GM12878 (cell line): ENCODE measurements around the gene SOX5. TPM values are rescaled to one million over a fixed set of nuclear protein-coding genes. Genes with fewer than 3 reads are reported as not detected.

Experiments
- ATAC-seq: fragments of 200-7000 bp; cut with Tn5 transposase; 3 replicates; pipeline ENCODE4 v1.9.1; 2020; ENCODE audit warnings: mild to moderate bottlenecking, moderate library complexity
- Bru-seq: library from RNA; stranded (reverse); fragments of 400-500 nt; gene quantifications from one replicate; lab custom pipeline; 2021; lab: Mats Ljungman, UMichigan
- BruChase-seq, 2 experiments: library from RNA; stranded (reverse); fragments of 400-500 nt; gene quantifications; one replicate each; lab custom pipeline; 2021; lab: Mats Ljungman, UMichigan
- BruUV-seq: library from RNA; stranded (reverse); fragments of 400-500 nt; replicated peaks from 2 replicates; lab custom pipeline; 2021; lab: Mats Ljungman, UMichigan
- CTCF ChIA-PET: fragments of 300-600 bp; sonication (Branson Sonifier 250); formaldehyde crosslinking; extraction: SDS; loops from one replicate; lab custom pipeline; 2021; ENCODE audit warnings: inconsistent platforms; lab: Yijun Ruan, JAX
- POLR2A ChIA-PET: fragments of 350-600 bp; formaldehyde crosslinking; extraction: SDS; loops from one replicate; lab custom pipeline; 2021; ENCODE audit warnings: inconsistent platforms; lab: Charles Lee
- RAD21 ChIA-PET: fragments of 300-600 bp; sonication (Branson Sonifier 250); formaldehyde crosslinking; loops from one replicate; lab custom pipeline; 2023; ENCODE audit warnings: antibody characterized with exemption; ENCODE audit not compliant: unreplicated experiment; lab: Charles Lee
- SMC1A ChIA-PET: fragments of 300-600 bp; sonication (Branson Sonifier 250); formaldehyde crosslinking; loops from one replicate; lab custom pipeline; 2023; ENCODE audit not compliant: unreplicated experiment, uncharacterized antibody; lab: Charles Lee
- DNase-seq: peaks from one replicate; pipeline ENCODE4 v3.0.0-alpha.2; 2011; ENCODE audit warnings: low read depth, low spot score
- FAIRE-seq: peaks from 3 replicates; lab custom pipeline; 2011; peaks lifted over from hg19 to GRCh38; lab: Jason Lieb, UNC
- H2AFZ ChIP-seq: 2 replicates; pipeline ENCODE4 v1.6.0; 2011; ENCODE audit warnings: low read depth, low read length, control low read depth; ENCODE audit not compliant: control insufficient read depth
- H3K27ac ChIP-seq: 2 replicates; pipeline ENCODE4 v1.5.1; 2011; ENCODE audit warnings: control low read depth; ENCODE audit not compliant: control insufficient read depth, insufficient read depth
- H3K27me3 ChIP-seq, 2 experiments: replicated peaks in 1 of 2; 2 replicates each; pipeline versions ENCODE4 v1.6.0 to v1.6.1; 2011; ENCODE audit warnings: low read length in 1 of 2; ENCODE audit not compliant: control insufficient read depth in 2 of 2, insufficient read depth in 2 of 2
- H3K36me3 ChIP-seq, 2 experiments: 2 replicates each; pipeline ENCODE4 v1.5.1; 2011; ENCODE audit warnings: low read length in 1 of 2; ENCODE audit not compliant: control insufficient read depth in 2 of 2, insufficient read depth in 2 of 2
- H3K4me1 ChIP-seq: 2 replicates; pipeline ENCODE4 v1.6.1; 2011; ENCODE audit warnings: mild to moderate bottlenecking, low read length, moderate library complexity, mixed read lengths; ENCODE audit not compliant: control insufficient read depth, insufficient read depth
- H3K4me2 ChIP-seq: 2 replicates; pipeline ENCODE4 v1.6.0; 2011; ENCODE audit warnings: control low read depth; ENCODE audit not compliant: control insufficient read depth, insufficient read depth
- H3K4me3 ChIP-seq: fragments of 200-600 bp; sonication (generic); 2 replicates; pipeline ENCODE4 v1.5.1; 2016
- H3K79me2 ChIP-seq: 2 replicates; pipeline ENCODE4 v1.6.0; 2011; ENCODE audit warnings: low read length; ENCODE audit not compliant: control insufficient read depth, insufficient read depth
- H3K9ac ChIP-seq: 2 replicates; pipeline ENCODE4 v1.8.0; 2011; ENCODE audit warnings: low read length, control low read depth, mixed read lengths; ENCODE audit not compliant: control insufficient read depth, insufficient read depth
- H3K9me3 ChIP-seq: replicated peaks from 3 replicates; pipeline ENCODE4 v1.5.1; 2011; ENCODE audit warnings: mild to moderate bottlenecking, low read length; ENCODE audit not compliant: control insufficient read depth, insufficient read depth
- H4K20me1 ChIP-seq: 2 replicates; pipeline ENCODE4 v1.6.0; 2011; ENCODE audit not compliant: control insufficient read depth, insufficient read depth
- EZH2 ChIP-seq: IDR thresholded peaks from 2 replicates; pipeline ENCODE4 v1.6.1; 2012; ENCODE audit warnings: low read depth, mild to moderate bottlenecking, control low read depth, inconsistent platforms, low read length, borderline replicate concordance; ENCODE audit not compliant: control insufficient read depth
- JUNB ChIP-seq: IDR thresholded peaks from 2 replicates; pipeline ENCODE4 v1.6.1; 2016; ENCODE audit warnings: antibody characterized with exemption, mild to moderate bottlenecking
- NBN ChIP-seq: fragments of 450-650 bp; IDR thresholded peaks from 2 replicates; pipeline ENCODE4 v1.6.1; 2016
- WGBS: methylation state at CpG from one replicate; pipeline ENCODE4 v1.1.6; 2016; ENCODE audit warnings: low lambda C conversion rate; ENCODE audit not compliant: insufficient replicate concordance, insufficient coverage; ENCODE audit errors: missing lambda C conversion rate; 5-methylcytosine and 5-hydroxymethylcytosine counted together
- in situ Hi-C: fragments of 300-500 bp; cut with MboI; formaldehyde crosslinking; loops from 9 replicates; pipeline ENCODE4 v1.14.3; 2018; ENCODE audit warnings: mixed read lengths
- intact Hi-C: fragments of 100-400 bp; cut with micrococcal nuclease; formaldehyde crosslinking; loops from one replicate; pipeline ENCODE4 v1.14.2; 2022; ENCODE audit not compliant: unreplicated experiment
- long read RNA-seq, 2 experiments: library from polyadenylated mRNA; unstranded; transcript quantifications; one replicate each; pipeline ENCODE4 v2.0.0, GENCODE V29; 2019 to 2020
- polyA minus RNA-seq, 3 experiments: library from RNA; depleted of rRNA, polyadenylated mRNA; stranded (reverse); fragments of >200 nt; gene quantifications; 2 replicates each; pipeline ENCODE4 v1.2.3, GENCODE V29; 2011
- polyA plus RNA-seq, 11 experiments: library from polyadenylated mRNA; depleted of rRNA in 4 of 11; unstranded in 6 of 11; stranded (reverse) in 5 of 11; fragments of >200 nt; fragmentation: Nextera tagmentation in 4 of 11; fragmentation: Illumina TruSeq in 1 of 11; extraction: Ambion mirVana in 4 of 11; extraction: Trizol in 1 of 11; gene quantifications; 1 replicate in 1 of 11; 2 replicates in 10 of 11; pipeline versions ENCODE4 v1.2.1 to v1.2.3, GENCODE V29; 2011 to 2016; ENCODE audit warnings: inconsistent platforms in 2 of 11, missing spikeins in 2 of 11, low read depth in 1 of 11
- total RNA-seq, 4 experiments: library from RNA; depleted of rRNA in 3 of 4; stranded (reverse); fragments of >200 nt in 3 of 4; fragmentation: Illumina TruSeq in 1 of 4; extraction: Trizol in 1 of 4; gene quantifications; 2 replicates each; pipeline versions ENCODE4 v1.2.1 to v1.2.3, GENCODE V29; 2013 to 2021
- TF ChIP-seq, protein P1 (sequence below): fragments of 450-650 bp; IDR thresholded peaks from 2 replicates; pipeline ENCODE4 v1.6.1; 2017; ENCODE audit warnings: mild to moderate bottlenecking, low read depth, inconsistent platforms; ENCODE audit not compliant: poor library complexity, severe bottlenecking

Gene SOX5
- 0.21 and 1.1 TPM in 2 replicates for total RNA-seq (2013; cell fraction: nucleolus; rRNA removed)
- 0.27 and 1.0 TPM in 2 replicates for total RNA-seq (2014; rRNA removed)
- total RNA-seq (2014; rRNA removed; fragmentation: Illumina TruSeq; extraction: Trizol): 0.14 and 0.76 TPM in 2 replicates
- total RNA-seq (2021): 0.21 and 0.82 TPM in 2 replicates
- polyA plus RNA-seq (2011; ENCODE audit: low read depth): not detected
- polyA plus RNA-seq (2011; rRNA removed): 0.55 and 0.99 TPM in 2 replicates
- 0.62 and 1.0 TPM in 2 replicates for polyA plus RNA-seq (2011; cell fraction: cytosol; rRNA removed)
- polyA plus RNA-seq (2011; cell fraction: nucleus; rRNA removed): 0.98 and 0.99 TPM in 2 replicates
- polyA plus RNA-seq (2012): 0.17 TPM in 1 of 2 replicates, not detected in the other
- 0.10 and 0.18 TPM in 2 replicates for polyA plus RNA-seq (2014; fragmentation: Illumina TruSeq; extraction: Trizol)
- under 1 TPM; 0.08 to 0.22 TPM for polyA plus RNA-seq (2014; fragmentation: Nextera tagmentation; extraction: Ambion mirVana)
- 0.14 and 0.19 TPM in 2 replicates for polyA plus RNA-seq (2014; rRNA removed)
- under 1 TPM; 0.08 to 0.27 TPM for polyA plus RNA-seq (2016; fragmentation: Nextera tagmentation; extraction: Ambion mirVana)
- 4.4 and 4.8 TPM in 2 replicates for polyA minus RNA-seq (2011; rRNA and poly(A)+ RNA removed)
- 1.2 TPM in 1 of 2 replicates, not detected in the other for polyA minus RNA-seq (2011; cell fraction: cytosol; rRNA and poly(A)+ RNA removed)
- 4.0 and 5.6 TPM in 2 replicates for polyA minus RNA-seq (2011; cell fraction: nucleus; rRNA and poly(A)+ RNA removed)
- Bru-seq, nascent RNA: percentile 46 among the genes with signal in this experiment
- BruChase-seq, experiment 1, labeled RNA remaining after a 6-hour chase: percentile 39 among the genes with signal in this experiment
- percentile 48 among the genes with signal in this experiment for BruChase-seq, experiment 2, labeled RNA remaining after a 2-hour chase
- long read RNA-seq, experiment 1: 0 reads
- long read RNA-seq, experiment 2, full-length matches to known transcripts: 7 of 25 reads
- long read RNA-seq, experiment 2, partial matches to known transcripts: 5 of 25 reads
- long read RNA-seq, experiment 2, other reads (novel, unspliced or antisense): 13 of 25 reads

DNA sequence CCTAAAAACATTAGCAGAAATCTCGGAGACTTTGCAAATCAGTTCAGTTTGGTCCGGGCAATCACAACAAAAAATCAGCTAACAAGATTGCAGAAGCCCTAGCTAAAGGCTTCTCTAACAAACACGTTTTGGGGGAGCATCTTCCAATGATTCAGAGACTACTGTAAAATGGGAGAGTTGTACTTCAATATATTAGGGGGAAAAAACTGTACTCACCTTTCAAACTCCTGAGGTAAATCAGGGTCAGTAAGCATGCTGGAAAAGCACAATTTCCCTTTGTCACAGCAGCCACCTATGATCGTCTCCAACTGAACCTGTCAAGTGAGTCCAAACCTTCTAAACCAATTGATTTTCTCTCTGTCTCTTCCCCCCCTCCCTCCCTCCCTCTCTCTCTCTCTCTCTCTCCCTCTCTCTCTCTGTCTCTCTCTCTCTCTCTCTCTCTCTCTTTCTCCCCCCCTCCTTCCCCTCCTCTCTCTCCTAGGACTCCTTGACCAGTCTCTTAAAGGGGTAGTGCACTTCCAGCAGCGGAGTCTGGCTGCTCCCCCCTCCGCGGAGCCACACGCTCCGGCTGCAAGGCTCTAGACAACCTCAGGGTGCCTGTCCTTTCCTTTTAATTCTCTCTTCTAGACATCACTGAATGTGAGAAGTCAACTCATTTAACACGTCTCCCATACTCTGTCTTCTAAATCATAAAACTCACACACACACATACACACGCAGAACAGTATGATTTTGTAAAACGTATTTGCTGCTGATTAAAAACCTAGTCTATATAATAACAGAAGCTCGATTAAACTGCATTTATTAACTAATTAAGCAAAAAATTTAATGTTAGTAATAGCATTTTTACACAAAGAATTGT is at the start of gene SOX5:
Gene SOX5, minus strand, starts transcription at position 323 of the 862 bp plus-strand sequence. Its CDS starts 69 bp downstream, at position 254.
- ATAC-seq: peak; percentile 74
- Histone ChIP-seq H4K20me1 (no peaks in the 10 kb centered on the region), H3K4me2 (no peak within 1 kb of the TSS), H3K4me1 (no peaks in the 10 kb centered on the region), H3K27me3 (peaks cover 0 to 9% of the 10 kb centered on the region in 2 experiments; a peak in 1 of 4 replicates), H3K9me3 (no peaks in the 10 kb centered on the region), H2AFZ (no peak within 1 kb of the TSS), H3K36me3 (no peaks in the 10 kb centered on the region), H3K4me3 (no peak within 1 kb of the TSS), H3K9ac (no peak within 1 kb of the TSS), H3K27ac (no peak within 1 kb of the TSS), H3K79me2 (no peaks in the 10 kb centered on the region)
- no peak for FAIRE-seq
- TF ChIP-seq, protein P1, sequence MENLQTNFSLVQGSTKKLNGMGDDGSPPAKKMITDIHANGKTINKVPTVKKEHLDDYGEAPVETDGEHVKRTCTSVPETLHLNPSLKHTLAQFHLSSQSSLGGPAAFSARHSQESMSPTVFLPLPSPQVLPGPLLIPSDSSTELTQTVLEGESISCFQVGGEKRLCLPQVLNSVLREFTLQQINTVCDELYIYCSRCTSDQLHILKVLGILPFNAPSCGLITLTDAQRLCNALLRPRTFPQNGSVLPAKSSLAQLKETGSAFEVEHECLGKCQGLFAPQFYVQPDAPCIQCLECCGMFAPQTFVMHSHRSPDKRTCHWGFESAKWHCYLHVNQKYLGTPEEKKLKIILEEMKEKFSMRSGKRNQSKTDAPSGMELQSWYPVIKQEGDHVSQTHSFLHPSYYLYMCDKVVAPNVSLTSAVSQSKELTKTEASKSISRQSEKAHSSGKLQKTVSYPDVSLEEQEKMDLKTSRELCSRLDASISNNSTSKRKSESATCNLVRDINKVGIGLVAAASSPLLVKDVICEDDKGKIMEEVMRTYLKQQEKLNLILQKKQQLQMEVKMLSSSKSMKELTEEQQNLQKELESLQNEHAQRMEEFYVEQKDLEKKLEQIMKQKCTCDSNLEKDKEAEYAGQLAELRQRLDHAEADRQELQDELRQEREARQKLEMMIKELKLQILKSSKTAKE: no peak
- TF ChIP-seq JUNB (no peak), EZH2 (no peak), NBN (no peak)
- ChIA-PET CTCF (interaction anchor here (0.7 kb wide), 1 partner anchor 14 kb away, joined by 3 read pairs; no protein-coding TSS in a partner anchor), POLR2A (no interaction called here), SMC1A (interaction anchor here (0.6 kb wide), 1 partner anchor 158 kb away, joined by 3 read pairs; no protein-coding TSS in a partner anchor), RAD21 (no interaction called here)
- no TSS peak for BruUV-seq
- 48% methylated on average over 13 of the region's 13 CpGs for WGBS
- no peak for DNase-seq
- in situ Hi-C loops (no loop called here), intact Hi-C loops (no loop called here)
